Thyroid gland (tissue), 4 donors: ENCODE results near the gene ANKRD22. TPM values are rescaled to one million over a fixed set of nuclear protein-coding genes. Genes with fewer than 3 reads are reported as not detected.

ENCODE experiments used
- DNase-seq, 2 donors: peaks; one replicate each; pipeline ENCODE4 v3.0.0-alpha.2; 2019
- H3K27ac ChIP-seq, 3 donors: fragments of 200-600 bp; sonication (generic); 1 replicate in 2 of 3; 2 replicates in 1 of 3; pipeline ENCODE4 v1.5.1; 2016 to 2019; ENCODE audit warnings: mild to moderate bottlenecking in 1 of 3, moderate library complexity in 1 of 3
- H3K27me3 ChIP-seq: fragments of 200-600 bp; sonication (generic); one replicate; pipeline ENCODE4 v1.5.1; 2019
- H3K36me3 ChIP-seq, 2 donors: fragments of 200-600 bp; sonication (generic); one replicate each; pipeline ENCODE4 v1.5.1; 2016 to 2019
- H3K4me1 ChIP-seq, 2 donors: fragments of 200-600 bp; sonication (generic); one replicate each; pipeline ENCODE4 v1.5.1; 2017 to 2019
- H3K4me3 ChIP-seq, 3 donors: fragments of 200-600 bp; sonication (generic); replicated peaks in 1 of 3; 1 replicate in 2 of 3; 2 replicates in 1 of 3; pipeline ENCODE4 v1.5.1; 2016; ENCODE audit warnings: mild to moderate bottlenecking in 1 of 3
- H3K9me3 ChIP-seq: fragments of 200-600 bp; sonication (generic); one replicate; pipeline ENCODE4 v1.5.1; 2017
- CTCF ChIP-seq, 6 experiments: fragments of 200-600 bp in 3 of 6; fragments of 450-650 bp in 3 of 6; sonication (generic) in 3 of 6; IDR thresholded peaks; one replicate each; pipeline ENCODE4 v1.5.1; 2016 to 2019; ENCODE audit warnings: antibody characterized with exemption in 6 of 6, mild to moderate bottlenecking in 2 of 6, inconsistent platforms in 1 of 6, moderate library complexity in 1 of 6
- POLR2A ChIP-seq, 2 donors: fragments of 450-650 bp; IDR thresholded peaks; one replicate each; pipeline ENCODE4 v1.6.1; 2017; ENCODE audit warnings: antibody characterized with exemption in 2 of 2, mild to moderate bottlenecking in 2 of 2, moderate library complexity in 1 of 2
- WGBS, 2 donors: methylation state at CpG; one replicate each; pipeline ENCODE4 v1.1.5; 2017; 5-methylcytosine and 5-hydroxymethylcytosine counted together
- intact Hi-C: fragments of 100-400 bp; cut with DNase I; formaldehyde crosslinking; loops from one replicate; pipeline ENCODE4 v1.15.1; 2023
- total RNA-seq, 4 donors: library from RNA; depleted of rRNA; stranded (reverse); fragments of >200 nt; gene quantifications; one replicate each; pipeline ENCODE4 v1.2.3, GENCODE V29; 2016

ANKRD22 gene
- total RNA-seq, 4 donors from 2014 or later, result not detected

DNA sequence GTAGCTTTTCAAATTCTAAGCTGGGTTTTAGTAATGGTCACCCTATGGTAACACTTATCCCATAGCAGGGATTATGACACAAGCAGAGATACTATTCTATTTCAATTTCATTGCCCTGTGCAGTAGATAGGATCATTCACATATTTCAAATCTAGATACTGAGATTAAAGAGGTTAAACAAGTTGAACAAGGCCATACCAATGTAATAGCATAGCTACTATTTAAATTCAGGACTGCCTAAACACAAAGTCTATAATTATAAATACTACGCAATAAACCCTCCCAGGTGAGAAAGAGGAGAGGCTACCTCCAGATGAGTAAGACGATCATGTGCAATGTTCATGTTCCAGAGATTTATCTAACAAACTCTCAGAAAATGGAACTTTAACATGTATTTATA is 48.0 kb downstream of the ANKRD22 start:
- intact Hi-C loops, result no loop called here
- H3K4me3 ChIP-seq, result no peak overlapping the region
- TF ChIP-seq CTCF (IDR thresholded peaks at IDR 0.05) (no peak), POLR2A (IDR thresholded peaks at IDR 0.05) (no peak)
- 96% methylated on average over 2 of the region's 2 CpGs for WGBS, 2 donors
- H3K27ac ChIP-seq, result no peak overlapping the region
- H3K27me3 ChIP-seq, result no peaks in the 10 kb centered on the region
- no peaks in the 10 kb centered on the region for H3K4me1 ChIP-seq
- DNase-seq, result no peak
- no peaks in the 10 kb centered on the region for H3K9me3 ChIP-seq
- no peaks in the 10 kb centered on the region for H3K36me3 ChIP-seq

DNA sequence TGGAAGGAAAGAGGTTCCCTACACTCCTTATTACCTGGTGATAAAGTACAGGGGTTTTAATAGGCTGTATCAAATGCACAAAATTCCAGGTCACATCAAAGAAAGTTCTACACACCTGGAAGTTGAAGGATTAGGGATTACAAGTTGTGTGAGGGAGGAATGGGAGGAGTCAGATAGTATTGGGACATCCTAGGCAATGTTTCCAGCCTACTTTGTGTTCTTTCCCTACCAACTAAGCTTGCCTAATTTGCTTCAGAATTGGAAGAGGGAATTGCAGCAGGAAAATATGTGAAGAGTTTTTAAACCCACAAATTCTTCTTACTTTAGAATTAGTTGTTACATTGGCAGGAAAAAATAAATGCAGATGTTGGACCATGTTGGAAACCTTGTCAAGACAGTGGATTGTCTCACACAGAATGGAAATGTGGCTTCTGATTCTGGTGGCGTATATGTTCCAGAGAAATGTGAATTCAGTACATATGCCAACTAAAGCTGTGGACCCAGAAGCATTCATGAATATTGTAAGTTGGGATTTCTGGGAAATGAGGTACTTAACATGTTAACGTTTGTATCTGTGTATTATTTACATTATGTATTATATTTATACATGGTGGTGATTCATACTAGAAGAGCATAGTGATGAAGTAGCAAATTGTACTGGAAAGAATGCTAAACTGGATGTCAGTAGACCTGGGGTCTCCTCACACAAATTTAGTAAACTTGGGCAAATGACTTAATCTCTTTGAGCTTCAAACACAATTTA is 48.9 kb downstream of the ANKRD22 start, which contains the start of gene LIPM:
Gene LIPM (plus strand): TSS at position 208 of the 763 bp plus-strand sequence. CDS start 167 bp downstream, at position 375.
- Histone ChIP-seq H3K9me3 (no peaks in the 10 kb centered on the region), H3K4me1 (no peaks in the 10 kb centered on the region), H3K4me3 (no peak within 1 kb of the TSS), H3K27ac (no peak within 1 kb of the TSS), H3K27me3 (no peaks in the 10 kb centered on the region), H3K36me3 (no peaks in the 10 kb centered on the region)
- no peak for DNase-seq
- TF ChIP-seq POLR2A (IDR thresholded peaks at IDR 0.05) (no peak), CTCF (IDR thresholded peaks at IDR 0.05) (no peak)
- 79 to 93% methylated on average over 2 of the region's 2 CpGs for WGBS, 2 donors
- intact Hi-C loops, result no loop called here

DNA sequence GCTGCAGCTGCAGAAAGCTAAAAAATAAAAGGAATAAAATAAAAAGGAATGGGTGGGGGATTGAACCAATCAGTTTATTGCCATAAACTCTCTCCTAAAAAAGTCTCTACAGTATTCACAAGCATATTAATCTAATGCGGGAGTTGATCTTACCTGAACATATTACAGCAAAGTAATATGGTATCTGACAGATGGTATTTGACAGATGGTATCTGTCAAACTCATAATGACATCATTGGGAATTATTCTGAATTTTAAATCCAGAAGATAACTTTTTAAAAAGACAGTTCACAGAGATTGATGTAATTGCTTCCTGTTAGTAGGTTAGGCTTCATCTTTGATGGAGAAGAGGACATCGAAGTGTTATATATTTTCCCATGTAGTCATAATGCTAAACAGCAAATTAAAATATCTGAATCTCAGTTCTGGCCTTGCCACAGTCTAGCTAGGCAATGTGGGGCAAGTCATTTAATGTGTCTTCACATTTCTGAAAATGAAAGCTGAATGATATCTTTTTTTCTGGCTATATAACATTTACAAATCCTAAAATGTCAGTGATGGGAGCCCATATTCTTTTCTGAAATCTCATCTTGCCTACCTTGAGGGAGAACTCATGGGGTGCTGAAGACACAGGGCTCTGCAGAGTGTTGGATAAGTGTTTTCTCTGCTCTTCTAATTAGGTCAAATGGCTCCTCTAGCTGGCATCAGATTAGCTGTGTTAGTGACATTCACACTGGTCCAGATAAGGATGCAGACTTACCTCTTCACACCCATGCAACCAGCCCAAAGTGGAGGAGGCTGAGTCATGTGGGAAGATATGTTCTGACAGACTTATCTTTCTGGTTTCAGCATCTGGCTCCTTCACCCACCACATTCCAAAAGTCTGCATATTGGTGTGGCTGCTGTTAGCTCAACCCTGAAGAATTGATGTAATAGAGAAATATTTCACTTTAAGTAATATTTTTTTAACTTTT is 51.2 kb downstream of the ANKRD22 start:
- no peak overlapping the region for H3K4me3 ChIP-seq
- intact Hi-C loops, result no loop called here
- no peaks in the 10 kb centered on the region for H3K27me3 ChIP-seq
- no peaks in the 10 kb centered on the region for H3K4me1 ChIP-seq
- H3K36me3 ChIP-seq, result no peaks in the 10 kb centered on the region
- 94% methylated on average over 2 of the region's 2 CpGs for WGBS, 2 donors
- H3K27ac ChIP-seq, result no peak overlapping the region
- H3K9me3 ChIP-seq, result no peaks in the 10 kb centered on the region
- TF ChIP-seq POLR2A (IDR thresholded peaks at IDR 0.05), result no peak
- TF ChIP-seq CTCF (IDR thresholded peaks at IDR 0.05), result no peak
- DNase-seq, result no peak

DNA sequence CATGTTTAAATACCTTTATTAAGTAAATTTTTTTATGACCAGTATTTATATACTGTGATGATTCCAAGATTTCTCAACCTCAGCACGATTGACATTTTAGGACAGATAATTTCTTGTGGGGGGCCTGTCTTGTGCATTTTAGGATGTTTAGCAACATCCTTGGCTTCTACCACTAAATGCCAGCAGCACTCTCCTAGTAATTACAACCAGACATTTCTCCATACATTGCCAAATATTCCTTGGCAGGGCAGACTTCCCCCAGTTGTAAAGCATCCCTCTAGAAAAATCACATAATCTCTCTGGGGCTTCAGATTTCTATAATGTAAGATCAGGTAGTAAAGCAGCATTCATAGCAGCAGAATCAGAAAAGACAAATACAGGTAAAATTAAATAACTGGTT is 56.9 kb downstream of the ANKRD22 start:
- Histone ChIP-seq H3K36me3 (no peaks in the 10 kb centered on the region), H3K27me3 (no peaks in the 10 kb centered on the region), H3K4me1 (no peaks in the 10 kb centered on the region), H3K9me3 (no peaks in the 10 kb centered on the region), H3K4me3 (no peak overlapping the region), H3K27ac (no peak overlapping the region)
- no peak for DNase-seq
- intact Hi-C loops, result no loop called here
- 76 to 90% methylated on average over 1 of the region's 1 CpG for WGBS, 2 donors
- TF ChIP-seq CTCF (IDR thresholded peaks at IDR 0.05), result no peak
- TF ChIP-seq POLR2A (IDR thresholded peaks at IDR 0.05), result no peak
